GM12878 (cell line): ENCODE results near the gene ZNF880. TPM values are rescaled to one million over a fixed set of nuclear protein-coding genes. Genes with fewer than 3 reads are reported as not detected.

Source experiments
- ETV6 ChIP-seq, 2 experiments: fragments of 450-650 bp in 1 of 2; IDR thresholded peaks in 1 of 2; conservative IDR thresholded peaks in 1 of 2; 2 replicates each; pipeline ENCODE4 v1.6.1; 2014; ENCODE audit warnings: antibody characterized with exemption in 1 of 2, borderline replicate concordance in 1 of 2, low read depth in 1 of 2, mild to moderate bottlenecking in 1 of 2, moderate library complexity in 1 of 2
- MYB ChIP-seq: fragments of 150-350 bp; IDR thresholded peaks from 2 replicates; pipeline ENCODE4 v1.6.1; 2014; ENCODE audit warnings: mild to moderate bottlenecking, low read depth, low read length, borderline replicate concordance
- PAX5 ChIP-seq: IDR thresholded peaks from 2 replicates; pipeline ENCODE4 v1.6.1; 2011; ENCODE audit warnings: low read depth, low read length, borderline replicate concordance
- POU2F2 ChIP-seq: IDR thresholded peaks from 3 replicates; pipeline ENCODE4 v1.6.1; 2011; ENCODE audit warnings: low read depth, mild to moderate bottlenecking, low read length, borderline replicate concordance
- RELB ChIP-seq: fragments of 450-650 bp; IDR thresholded peaks from 2 replicates; pipeline ENCODE4 v1.6.1; 2017; ENCODE audit warnings: low read depth, mild to moderate bottlenecking, moderate library complexity
- TCF12 ChIP-seq: IDR thresholded peaks from 2 replicates; pipeline ENCODE4 v1.6.1; 2011; ENCODE audit warnings: low read depth, mild to moderate bottlenecking, low read length
- ZNF217 ChIP-seq: fragments of 450-650 bp; IDR thresholded peaks from 2 replicates; pipeline ENCODE4 v1.6.1; 2017; ENCODE audit warnings: antibody characterized with exemption, mild to moderate bottlenecking
- ZNF384 ChIP-seq: IDR thresholded peaks from 2 replicates; pipeline ENCODE4 v1.6.1; 2012; ENCODE audit warnings: low read depth, mild to moderate bottlenecking, low read length, improper control_type of control experiment, borderline replicate concordance
- ZNF622 ChIP-seq: fragments of 450-650 bp; IDR thresholded peaks from 2 replicates; pipeline ENCODE4 v1.6.1; 2017; ENCODE audit warnings: mild to moderate bottlenecking, inconsistent platforms
- ZSCAN29 ChIP-seq: fragments of 450-650 bp; IDR thresholded peaks from 2 replicates; pipeline ENCODE4 v1.6.1; 2017; ENCODE audit warnings: mild to moderate bottlenecking, moderate library complexity
- polyA plus RNA-seq, 11 experiments: library from polyadenylated mRNA; depleted of rRNA in 4 of 11; unstranded in 6 of 11; stranded (reverse) in 5 of 11; fragments of >200 nt; fragmentation: Nextera tagmentation in 4 of 11; fragmentation: Illumina TruSeq in 1 of 11; extraction: Ambion mirVana in 4 of 11; extraction: Trizol in 1 of 11; gene quantifications; 1 replicate in 1 of 11; 2 replicates in 10 of 11; pipeline versions ENCODE4 v1.2.1 to v1.2.3, GENCODE V29; 2011 to 2016; ENCODE audit warnings: inconsistent platforms in 2 of 11, missing spikeins in 2 of 11, low read depth in 1 of 11
- total RNA-seq, 4 experiments: library from RNA; depleted of rRNA in 3 of 4; stranded (reverse); fragments of >200 nt in 3 of 4; fragmentation: Illumina TruSeq in 1 of 4; extraction: Trizol in 1 of 4; gene quantifications; 2 replicates each; pipeline versions ENCODE4 v1.2.1 to v1.2.3, GENCODE V29; 2013 to 2021
- TF ChIP-seq, protein P1 (sequence below): fragments of 450-650 bp; IDR thresholded peaks from 2 replicates; pipeline ENCODE4 v1.6.1; 2014; ENCODE audit warnings: mild to moderate bottlenecking
- TF ChIP-seq, protein P2 (sequence below): fragments of 450-650 bp; IDR thresholded peaks from 2 replicates; pipeline ENCODE4 v1.6.1; 2017; ENCODE audit warnings: mild to moderate bottlenecking
- TF ChIP-seq, protein P3 (sequence below): IDR thresholded peaks from 2 replicates; pipeline ENCODE4 v1.6.1; 2012; ENCODE audit warnings: improper control_type of control experiment, low read depth, low read length; ENCODE audit not compliant: insufficient replicate concordance
- TF ChIP-seq, protein P4 (sequence below): fragments of 450-650 bp; IDR thresholded peaks from 2 replicates; pipeline ENCODE4 v1.6.1; 2017; ENCODE audit warnings: mild to moderate bottlenecking, moderate library complexity

ZNF880 gene
- total and polyA plus RNA-seq, 10 of the 15 experiments (the other 5 are each of a cell fraction or from before 2014, with no cell fraction given) = 14.4 to 45.2 (median 21.9) TPM

DNA sequence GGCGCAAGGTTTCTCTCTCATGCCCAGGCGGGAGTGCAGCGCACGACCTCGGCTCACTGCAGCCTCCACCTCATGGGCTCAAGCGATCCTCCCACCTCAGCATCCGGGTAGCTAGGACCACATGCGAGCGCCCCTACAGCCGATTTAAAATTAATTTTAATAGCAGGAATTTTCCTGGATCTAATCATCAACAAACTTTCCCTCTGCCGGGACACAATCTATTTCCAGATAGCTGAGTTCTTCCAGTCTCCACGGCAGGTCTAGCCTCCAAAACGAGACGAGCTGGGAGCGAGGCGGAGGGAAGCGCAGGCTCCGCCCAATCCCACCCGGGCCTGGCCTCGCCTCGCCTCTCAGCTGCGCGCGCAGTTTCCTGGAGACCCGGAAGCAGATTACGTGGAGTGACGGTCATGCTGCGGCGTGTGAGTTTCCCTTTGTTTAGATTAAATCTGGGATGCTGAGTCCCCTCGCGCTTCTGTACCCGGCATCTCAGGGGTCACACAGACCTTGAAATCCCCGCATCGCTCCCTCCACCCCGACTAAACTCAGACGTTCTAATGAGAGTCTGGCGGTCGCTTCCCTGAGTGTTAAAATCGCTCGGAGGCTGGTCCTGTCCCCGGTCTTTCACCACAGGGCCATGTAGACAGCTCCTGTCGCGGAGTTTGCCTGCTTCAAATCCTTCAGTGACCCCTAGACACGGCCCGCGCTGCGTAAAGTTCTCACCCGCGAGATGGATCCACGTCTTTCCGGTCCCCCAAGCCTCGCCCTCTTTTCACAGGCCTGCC, at the start of gene ZNF880 (continued):
- TF ChIP-seq, protein P1, sequence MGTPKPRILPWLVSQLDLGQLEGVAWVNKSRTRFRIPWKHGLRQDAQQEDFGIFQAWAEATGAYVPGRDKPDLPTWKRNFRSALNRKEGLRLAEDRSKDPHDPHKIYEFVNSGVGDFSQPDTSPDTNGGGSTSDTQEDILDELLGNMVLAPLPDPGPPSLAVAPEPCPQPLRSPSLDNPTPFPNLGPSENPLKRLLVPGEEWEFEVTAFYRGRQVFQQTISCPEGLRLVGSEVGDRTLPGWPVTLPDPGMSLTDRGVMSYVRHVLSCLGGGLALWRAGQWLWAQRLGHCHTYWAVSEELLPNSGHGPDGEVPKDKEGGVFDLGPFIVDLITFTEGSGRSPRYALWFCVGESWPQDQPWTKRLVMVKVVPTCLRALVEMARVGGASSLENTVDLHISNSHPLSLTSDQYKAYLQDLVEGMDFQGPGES = no peak
- TF ChIP-seq, protein P2, sequence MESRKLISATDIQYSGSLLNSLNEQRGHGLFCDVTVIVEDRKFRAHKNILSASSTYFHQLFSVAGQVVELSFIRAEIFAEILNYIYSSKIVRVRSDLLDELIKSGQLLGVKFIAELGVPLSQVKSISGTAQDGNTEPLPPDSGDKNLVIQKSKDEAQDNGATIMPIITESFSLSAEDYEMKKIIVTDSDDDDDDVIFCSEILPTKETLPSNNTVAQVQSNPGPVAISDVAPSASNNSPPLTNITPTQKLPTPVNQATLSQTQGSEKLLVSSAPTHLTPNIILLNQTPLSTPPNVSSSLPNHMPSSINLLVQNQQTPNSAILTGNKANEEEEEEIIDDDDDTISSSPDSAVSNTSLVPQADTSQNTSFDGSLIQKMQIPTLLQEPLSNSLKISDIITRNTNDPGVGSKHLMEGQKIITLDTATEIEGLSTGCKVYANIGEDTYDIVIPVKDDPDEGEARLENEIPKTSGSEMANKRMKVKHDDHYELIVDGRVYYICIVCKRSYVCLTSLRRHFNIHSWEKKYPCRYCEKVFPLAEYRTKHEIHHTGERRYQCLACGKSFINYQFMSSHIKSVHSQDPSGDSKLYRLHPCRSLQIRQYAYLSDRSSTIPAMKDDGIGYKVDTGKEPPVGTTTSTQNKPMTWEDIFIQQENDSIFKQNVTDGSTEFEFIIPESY = no peak
- TF ChIP-seq ZNF217 = no peak
- TF ChIP-seq ETV6 (conservative IDR thresholded peaks at IDR 0.05 in 1 of 2, IDR thresholded peaks at IDR 0.05 in 1 of 2; ENCODE audit: borderline replicate concordance in 1 of 2, low read depth in 1 of 2) = no peak
- TF ChIP-seq ZSCAN29 = 0 out of 2 replicates have a peak, but pooled peaks have one; percentile 10
- TF ChIP-seq, protein P3, sequence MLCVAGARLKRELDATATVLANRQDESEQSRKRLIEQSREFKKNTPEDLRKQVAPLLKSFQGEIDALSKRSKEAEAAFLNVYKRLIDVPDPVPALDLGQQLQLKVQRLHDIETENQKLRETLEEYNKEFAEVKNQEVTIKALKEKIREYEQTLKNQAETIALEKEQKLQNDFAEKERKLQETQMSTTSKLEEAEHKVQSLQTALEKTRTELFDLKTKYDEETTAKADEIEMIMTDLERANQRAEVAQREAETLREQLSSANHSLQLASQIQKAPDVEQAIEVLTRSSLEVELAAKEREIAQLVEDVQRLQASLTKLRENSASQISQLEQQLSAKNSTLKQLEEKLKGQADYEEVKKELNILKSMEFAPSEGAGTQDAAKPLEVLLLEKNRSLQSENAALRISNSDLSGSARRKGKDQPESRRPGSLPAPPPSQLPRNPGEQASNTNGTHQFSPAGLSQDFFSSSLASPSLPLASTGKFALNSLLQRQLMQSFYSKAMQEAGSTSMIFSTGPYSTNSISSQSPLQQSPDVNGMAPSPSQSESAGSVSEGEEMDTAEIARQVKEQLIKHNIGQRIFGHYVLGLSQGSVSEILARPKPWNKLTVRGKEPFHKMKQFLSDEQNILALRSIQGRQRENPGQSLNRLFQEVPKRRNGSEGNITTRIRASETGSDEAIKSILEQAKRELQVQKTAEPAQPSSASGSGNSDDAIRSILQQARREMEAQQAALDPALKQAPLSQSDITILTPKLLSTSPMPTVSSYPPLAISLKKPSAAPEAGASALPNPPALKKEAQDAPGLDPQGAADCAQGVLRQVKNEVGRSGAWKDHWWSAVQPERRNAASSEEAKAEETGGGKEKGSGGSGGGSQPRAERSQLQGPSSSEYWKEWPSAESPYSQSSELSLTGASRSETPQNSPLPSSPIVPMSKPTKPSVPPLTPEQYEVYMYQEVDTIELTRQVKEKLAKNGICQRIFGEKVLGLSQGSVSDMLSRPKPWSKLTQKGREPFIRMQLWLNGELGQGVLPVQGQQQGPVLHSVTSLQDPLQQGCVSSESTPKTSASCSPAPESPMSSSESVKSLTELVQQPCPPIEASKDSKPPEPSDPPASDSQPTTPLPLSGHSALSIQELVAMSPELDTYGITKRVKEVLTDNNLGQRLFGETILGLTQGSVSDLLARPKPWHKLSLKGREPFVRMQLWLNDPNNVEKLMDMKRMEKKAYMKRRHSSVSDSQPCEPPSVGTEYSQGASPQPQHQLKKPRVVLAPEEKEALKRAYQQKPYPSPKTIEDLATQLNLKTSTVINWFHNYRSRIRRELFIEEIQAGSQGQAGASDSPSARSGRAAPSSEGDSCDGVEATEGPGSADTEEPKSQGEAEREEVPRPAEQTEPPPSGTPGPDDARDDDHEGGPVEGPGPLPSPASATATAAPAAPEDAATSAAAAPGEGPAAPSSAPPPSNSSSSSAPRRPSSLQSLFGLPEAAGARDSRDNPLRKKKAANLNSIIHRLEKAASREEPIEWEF = no peak
- TF ChIP-seq, protein P4, sequence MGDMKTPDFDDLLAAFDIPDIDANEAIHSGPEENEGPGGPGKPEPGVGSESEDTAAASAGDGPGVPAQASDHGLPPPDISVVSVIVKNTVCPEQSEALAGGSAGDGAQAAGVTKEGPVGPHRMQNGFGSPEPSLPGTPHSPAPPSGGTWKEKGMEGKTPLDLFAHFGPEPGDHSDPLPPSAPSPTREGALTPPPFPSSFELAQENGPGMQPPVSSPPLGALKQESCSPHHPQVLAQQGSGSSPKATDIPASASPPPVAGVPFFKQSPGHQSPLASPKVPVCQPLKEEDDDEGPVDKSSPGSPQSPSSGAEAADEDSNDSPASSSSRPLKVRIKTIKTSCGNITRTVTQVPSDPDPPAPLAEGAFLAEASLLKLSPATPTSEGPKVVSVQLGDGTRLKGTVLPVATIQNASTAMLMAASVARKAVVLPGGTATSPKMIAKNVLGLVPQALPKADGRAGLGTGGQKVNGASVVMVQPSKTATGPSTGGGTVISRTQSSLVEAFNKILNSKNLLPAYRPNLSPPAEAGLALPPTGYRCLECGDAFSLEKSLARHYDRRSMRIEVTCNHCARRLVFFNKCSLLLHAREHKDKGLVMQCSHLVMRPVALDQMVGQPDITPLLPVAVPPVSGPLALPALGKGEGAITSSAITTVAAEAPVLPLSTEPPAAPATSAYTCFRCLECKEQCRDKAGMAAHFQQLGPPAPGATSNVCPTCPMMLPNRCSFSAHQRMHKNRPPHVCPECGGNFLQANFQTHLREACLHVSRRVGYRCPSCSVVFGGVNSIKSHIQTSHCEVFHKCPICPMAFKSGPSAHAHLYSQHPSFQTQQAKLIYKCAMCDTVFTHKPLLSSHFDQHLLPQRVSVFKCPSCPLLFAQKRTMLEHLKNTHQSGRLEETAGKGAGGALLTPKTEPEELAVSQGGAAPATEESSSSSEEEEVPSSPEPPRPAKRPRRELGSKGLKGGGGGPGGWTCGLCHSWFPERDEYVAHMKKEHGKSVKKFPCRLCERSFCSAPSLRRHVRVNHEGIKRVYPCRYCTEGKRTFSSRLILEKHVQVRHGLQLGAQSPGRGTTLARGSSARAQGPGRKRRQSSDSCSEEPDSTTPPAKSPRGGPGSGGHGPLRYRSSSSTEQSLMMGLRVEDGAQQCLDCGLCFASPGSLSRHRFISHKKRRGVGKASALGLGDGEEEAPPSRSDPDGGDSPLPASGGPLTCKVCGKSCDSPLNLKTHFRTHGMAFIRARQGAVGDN = 0 out of 2 replicates have a peak, but pooled peaks have one; percentile 39
- TF ChIP-seq POU2F2 = 0 out of 3 replicates have a peak, but pooled peaks have one; percentile 24
- TF ChIP-seq MYB = no peak
- TF ChIP-seq RELB = no peak
- no peak for TF ChIP-seq ZNF622
- TF ChIP-seq PAX5 = no peak; the same call in 1 of the 2 replicates
- no peak for TF ChIP-seq ZNF384
- TF ChIP-seq TCF12 = no peak
